Adrenal gland (tissue), 5 donors: ENCODE measurements around the gene SBF2.

Experiments
- POLR2A ChIP-seq, 2 donors: fragments of 450-650 bp; IDR thresholded peaks; one replicate each; pipeline ENCODE4 v1.6.1; 2017; ENCODE audit warnings: antibody characterized with exemption in 2 of 2, mild to moderate bottlenecking in 2 of 2, moderate library complexity in 1 of 2
- TF ChIP-seq, protein P1 (sequence below), 6 experiments: fragments of 450-650 bp in 4 of 6; fragments of 200-600 bp in 2 of 6; sonication (generic) in 1 of 6; IDR thresholded peaks; 1 replicate in 5 of 6; 2 replicates in 1 of 6; pipeline versions ENCODE4 v1.5.1 to v1.8.0; 2016 to 2021; ENCODE audit warnings: antibody characterized with exemption in 6 of 6, mild to moderate bottlenecking in 2 of 6, moderate library complexity in 1 of 6
- donor health status: DM: no; HTN: no; CAD: no.

DNA sequence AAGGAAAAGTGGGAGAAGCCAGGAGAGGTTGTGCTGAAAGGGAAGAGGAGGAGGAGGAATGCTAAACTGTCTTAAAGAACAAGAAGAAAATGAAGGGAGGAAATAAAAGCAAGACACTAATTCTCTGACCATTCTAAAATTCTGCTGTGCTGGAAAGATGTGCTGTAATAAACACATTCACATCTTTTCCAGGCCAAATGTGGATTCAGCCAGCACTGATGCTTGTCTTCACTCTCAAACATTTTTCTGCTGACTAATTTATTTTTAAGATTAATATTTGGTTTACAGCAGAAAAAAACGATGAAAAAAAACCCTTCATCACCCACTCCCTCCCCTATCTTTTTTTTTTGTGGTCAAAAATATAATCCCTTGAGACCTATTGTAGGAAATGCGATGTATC lies 406.5 kb downstream of the SBF2 start:
- no peak for TF ChIP-seq POLR2A (IDR thresholded peaks at IDR 0.05)
- TF ChIP-seq, protein P1, sequence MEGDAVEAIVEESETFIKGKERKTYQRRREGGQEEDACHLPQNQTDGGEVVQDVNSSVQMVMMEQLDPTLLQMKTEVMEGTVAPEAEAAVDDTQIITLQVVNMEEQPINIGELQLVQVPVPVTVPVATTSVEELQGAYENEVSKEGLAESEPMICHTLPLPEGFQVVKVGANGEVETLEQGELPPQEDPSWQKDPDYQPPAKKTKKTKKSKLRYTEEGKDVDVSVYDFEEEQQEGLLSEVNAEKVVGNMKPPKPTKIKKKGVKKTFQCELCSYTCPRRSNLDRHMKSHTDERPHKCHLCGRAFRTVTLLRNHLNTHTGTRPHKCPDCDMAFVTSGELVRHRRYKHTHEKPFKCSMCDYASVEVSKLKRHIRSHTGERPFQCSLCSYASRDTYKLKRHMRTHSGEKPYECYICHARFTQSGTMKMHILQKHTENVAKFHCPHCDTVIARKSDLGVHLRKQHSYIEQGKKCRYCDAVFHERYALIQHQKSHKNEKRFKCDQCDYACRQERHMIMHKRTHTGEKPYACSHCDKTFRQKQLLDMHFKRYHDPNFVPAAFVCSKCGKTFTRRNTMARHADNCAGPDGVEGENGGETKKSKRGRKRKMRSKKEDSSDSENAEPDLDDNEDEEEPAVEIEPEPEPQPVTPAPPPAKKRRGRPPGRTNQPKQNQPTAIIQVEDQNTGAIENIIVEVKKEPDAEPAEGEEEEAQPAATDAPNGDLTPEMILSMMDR (IDR thresholded peaks at IDR 0.05): no peak
